T follicular helper cell (primary cell): ENCODE measurements around the gene STYK1.
"Not testable (repeated sequence)": the region's sequence is repeated elsewhere in the genome, so short reads cannot be mapped to it uniquely, and the experiment has no call there.

Experiments
- DNase-seq: peaks from one replicate; pipeline ENCODE4 v3.0.0-alpha.2; 2020; ENCODE audit warnings: low read depth

The STYK1 gene

DNA sequence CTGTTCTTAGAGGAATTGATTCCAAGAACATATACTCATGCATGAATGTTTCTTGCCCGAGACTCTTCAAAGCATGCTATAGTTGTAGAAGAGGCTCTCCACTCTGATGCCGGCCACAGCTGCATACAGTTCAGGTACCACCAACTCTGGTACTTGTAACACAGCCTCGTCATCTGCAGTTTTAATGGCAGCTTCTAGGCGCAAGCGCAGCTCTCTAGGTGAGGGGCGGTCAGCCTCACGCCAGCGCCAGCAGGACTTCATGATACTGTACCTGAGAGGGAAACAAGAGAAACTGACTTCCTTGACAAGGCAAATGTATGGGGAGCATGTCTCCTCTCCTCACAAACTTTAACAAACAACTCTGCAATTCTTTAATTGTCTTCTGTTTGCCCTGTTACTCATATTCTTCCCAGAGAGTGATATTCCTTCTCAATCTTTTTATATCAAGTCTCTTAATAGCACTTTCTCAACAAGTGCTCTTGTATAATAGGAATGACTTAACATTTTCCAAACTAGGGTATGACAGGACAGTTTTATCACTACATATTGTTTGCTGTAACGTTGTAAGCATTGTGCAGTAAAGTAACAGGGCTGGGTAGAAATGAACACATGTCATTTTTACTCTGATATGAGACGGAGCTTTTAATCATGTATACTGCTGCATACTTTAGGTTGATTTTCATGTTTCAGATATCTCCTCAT is 53.6 kb downstream of the STYK1 start:
- no peak for DNase-seq

DNA sequence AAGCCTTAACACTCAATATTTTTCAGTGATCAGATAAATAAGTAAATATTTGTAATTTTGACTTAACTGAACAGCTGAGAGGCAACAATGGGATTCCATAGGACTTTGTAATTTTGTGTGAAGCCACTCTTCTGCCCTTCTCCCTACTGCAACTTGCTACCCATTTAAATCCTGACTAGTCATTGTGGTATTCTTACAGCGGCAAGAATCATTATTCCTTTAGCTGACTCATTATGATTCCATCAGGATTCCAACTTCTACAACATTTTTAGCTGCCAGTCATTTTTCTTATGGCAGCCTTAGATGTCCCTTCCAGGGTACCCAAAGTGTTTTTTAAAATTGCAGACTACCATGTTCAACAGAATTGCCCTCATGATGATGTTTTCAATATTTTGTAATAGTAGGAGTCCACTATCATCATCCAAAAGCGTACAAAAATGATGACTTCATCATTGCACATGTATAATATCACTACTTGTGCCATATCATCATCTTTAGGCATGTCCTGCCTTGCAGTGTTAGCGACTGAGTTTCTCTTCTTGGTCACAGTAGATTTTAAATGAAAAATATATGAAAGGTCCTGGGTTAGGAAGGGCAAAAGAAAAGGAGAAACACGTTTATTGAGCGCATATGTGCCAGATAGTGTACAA is 55.4 kb downstream of the STYK1 start:
- no peak for DNase-seq

DNA sequence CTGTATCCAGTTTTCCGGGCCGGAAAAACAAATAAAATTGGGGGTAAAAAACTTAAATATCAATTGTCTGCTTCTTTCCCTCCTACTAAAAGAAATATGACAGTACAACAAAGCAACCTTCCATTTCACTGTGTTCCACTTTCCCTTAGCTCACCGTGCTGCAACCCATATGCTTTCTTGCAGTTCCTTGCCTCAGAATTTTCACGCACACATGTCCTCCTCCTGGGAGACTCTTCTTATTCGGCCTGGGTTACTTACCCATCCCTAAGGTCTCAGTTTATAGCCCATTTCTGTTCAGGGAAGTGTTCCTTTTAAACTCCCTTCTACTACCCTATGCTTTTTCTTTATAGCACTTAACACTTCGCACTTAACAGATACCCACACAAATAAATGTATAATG is 56.0 kb downstream of the STYK1 start:
- DNase-seq = no peak

DNA sequence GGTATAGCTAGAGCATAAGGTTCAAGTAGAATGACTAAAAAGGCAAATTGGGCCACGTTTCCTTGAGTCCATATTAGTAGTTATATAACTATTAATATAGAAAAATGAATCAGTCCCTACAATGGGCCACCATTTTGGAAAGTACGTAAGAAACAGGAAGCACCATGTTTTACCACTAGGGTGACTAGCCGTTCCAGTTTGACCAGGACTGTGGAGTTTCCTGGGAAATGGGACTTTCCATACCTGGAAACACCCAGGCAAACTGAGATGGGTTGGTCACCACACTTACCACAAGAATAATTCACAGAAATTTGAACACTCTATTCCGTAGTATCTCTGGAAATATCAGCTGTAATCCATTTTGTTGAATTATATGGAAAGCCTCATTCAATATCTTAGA is 58.3 kb downstream of the STYK1 start:
- DNase-seq = no peak

DNA sequence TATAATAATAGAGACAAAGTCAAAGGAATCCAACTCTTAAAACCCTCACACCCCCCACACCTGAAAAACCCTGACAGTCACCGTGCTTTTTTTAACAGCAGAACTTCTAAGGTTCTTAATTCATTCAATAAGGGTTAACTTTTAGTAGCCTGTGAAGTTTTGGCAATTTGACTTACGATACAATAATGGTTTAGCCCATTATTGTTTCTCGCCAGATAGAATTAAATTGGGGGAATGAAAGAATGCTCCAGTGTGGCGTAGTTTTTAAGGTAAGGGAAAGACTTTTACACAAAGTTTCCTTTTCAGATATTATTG is 59.8 kb downstream of the STYK1 start:
- DNase-seq = no peak

DNA sequence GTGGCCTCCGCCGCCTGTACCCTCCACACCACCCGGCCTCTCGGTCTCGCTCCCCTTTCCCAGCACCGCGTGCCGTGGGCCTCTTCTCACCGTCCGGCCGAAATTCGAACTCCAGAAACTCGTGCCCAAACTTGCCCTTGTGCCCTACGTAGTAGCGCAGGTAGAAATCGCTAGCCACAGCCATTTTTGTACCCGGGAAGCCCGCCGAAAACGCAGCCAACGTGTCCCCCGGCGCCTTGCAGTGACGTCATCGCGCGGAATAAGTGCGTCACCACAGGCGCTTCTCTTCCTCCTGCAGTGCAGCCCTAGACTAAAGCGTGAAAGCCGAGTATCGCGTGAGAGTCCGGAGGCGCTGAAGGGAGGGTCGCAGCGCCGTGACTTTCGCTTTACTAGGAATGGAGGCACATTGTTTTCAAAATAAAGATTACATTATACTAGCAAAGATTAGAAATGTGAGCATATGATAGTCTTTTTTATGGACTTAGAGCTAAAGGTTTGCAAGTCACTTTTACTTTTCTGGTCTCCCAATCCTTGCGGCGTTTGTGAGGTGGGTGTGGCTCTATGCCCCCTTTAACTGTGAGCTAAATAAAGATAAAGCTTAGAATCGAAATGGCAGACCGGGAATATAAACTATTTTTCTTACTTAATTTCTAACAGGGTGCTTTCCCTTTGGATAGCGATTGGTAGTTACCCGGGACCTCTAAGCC is 60.4 kb downstream of the STYK1 start, which contains the start of gene MAGOHB:
Gene MAGOHB, minus strand, starts transcription at position 261 of the 707 bp plus-strand sequence. Its CDS starts 77 bp downstream, at position 184.
- DNase-seq = peak; percentile 98

DNA sequence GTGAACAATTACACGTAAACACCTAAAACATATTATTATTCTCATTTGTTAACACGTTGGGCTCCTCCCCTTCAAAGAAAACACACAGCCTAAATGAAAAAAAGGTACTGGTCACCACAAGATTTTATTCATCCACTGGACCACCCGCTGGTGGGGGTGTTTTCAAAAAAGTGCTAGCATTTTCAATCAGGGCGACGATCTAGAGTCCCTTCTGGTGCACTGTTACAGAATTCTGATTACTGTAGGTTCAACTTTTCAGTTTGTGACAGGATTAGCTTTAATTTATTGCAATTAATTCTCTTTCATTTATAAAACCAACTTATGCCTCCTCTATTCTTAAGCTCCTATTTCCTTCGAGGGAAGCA is 60.9 kb downstream of the STYK1 start:
- DNase-seq = no peak

DNA sequence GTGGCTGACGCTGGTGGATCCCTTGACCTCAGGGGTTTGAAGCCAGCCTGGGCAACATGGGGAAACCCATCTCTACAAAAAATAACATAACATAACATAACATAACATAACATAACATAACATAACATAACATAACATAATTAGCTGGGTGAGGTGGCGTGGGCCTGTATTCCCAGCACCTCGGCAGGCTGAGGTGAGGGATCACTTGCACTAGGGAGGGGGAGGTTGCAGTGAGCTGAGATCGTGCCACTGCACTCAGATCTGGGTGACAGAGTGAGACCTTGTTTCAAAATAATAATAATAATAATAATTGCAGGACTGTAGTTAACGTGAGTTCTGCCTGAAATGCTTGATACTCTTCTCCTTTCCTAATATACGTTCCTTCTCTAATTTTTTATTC is 61.7 kb downstream of the STYK1 start:
- no peak for DNase-seq

DNA sequence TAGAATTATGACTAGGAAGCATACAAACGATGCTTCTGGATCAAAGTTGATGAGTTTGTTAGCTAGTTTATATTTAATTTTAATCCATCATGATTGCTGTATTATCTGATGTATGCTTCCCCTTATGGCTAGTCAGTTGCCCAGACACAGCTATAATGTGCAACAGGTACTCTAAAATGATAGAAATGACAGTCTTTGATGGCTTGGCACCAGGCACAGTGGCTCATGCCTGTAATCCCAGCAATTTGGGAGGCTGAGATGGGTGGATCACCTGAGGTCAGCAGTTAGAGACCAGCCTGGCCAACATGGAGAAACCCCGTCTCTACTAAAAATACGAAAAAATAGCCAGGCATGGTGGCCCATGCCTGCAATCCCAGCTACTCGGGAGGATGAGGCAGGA is 62.6 kb downstream of the STYK1 start:
- DNase-seq = not testable (repeated sequence)

DNA sequence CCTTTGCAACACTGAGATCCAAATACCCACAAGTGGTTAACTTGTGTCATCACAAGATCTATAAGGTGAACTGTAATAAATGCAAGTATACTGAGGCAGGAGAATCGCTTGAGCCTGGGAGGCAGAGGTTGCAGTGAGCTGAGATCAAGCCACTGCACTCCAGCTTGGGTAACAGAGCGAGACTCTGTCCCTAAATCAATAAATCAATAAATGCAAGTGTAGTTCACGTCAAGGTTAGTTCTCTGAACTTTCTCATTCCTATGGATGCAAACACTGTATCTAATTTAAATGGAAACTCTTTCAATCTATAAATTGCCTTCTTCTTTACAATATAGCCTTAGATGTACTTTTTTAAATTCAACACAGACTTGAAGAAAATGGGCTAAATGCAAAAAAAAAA is 63.7 kb downstream of the STYK1 start:
- DNase-seq = no peak

DNA sequence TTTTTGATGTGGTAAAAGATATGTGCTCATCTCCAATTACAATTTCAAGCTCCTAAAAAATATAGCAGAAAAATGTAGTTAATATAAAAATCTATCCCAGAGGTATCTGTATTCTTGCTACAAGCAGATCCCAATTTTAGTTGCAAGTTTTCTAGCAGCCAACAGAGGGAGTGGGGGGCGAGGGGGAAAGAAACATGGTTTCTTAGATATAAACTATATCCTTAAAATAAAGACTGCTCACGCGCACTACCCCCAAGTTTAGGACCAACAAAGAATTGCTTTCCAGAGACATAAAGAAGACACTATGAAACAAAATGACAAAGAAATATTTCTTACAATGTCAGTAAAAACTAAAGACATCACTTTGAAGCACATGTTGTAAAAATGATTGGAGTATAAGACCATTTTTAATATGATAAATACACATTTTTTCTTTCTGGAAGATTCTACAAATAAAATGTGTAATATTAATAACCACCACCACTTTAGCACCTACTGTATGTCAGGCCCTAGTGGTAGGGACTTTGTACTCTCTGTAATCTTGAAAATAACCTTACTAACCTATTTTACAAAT is 65.9 kb downstream of the STYK1 start:
- no peak for DNase-seq

DNA sequence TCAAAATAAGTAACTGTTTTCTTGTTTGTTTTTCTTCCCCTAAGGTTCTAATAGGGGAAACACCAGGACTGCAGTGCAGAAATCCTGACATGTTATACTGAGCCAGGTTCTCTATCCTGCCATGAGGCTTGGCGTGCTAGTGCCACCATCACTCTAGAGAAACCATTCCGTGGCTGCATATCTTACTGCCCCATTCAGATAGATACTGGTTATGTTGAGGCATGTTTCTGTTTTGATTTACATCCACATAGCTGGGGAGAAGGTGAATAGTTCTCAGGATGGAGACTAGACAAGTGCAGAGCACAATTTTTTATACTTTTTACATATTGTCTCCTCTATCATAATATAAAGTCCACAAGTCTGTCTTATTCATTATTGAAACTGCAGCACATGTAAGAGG is 72.0 kb downstream of the STYK1 start:
- no peak for DNase-seq

DNA sequence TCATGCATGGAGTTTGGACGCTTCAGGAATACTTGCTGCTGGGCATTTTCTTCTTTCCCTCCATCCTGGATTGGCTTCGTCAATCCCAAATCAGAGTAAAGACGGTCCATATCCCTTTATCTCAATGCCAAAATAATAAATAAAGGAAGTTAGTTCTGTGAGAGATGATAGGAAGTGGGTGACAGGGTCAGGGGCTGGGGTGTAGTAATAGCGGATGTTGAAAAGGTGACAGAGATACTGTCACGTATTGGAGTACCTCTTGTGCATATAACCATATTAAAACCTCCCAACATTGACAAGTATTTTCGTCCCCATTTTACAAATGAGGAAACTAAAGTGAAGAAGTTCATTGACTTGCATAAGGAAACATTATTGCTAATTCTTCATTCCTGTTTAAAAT is 72.9 kb downstream of the STYK1 start:
- no peak for DNase-seq

DNA sequence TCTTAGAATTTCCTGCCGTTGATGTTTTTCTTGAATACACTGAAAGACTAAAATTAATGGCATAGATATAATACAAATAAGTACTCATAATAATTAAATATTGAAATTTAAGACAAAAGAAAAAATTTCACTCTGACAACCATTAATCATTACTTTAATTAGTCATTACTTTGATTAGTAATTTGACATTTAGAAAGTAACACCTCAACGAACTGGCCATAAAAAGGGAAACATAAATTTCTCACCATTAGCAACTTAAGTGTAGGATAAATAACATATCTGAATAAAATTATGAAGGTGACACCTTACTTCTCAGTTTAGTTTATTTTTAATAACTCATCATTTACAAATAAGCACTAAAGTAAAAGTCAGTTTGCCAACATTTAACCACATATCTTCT is 78.0 kb downstream of the STYK1 start:
- DNase-seq = no peak

DNA sequence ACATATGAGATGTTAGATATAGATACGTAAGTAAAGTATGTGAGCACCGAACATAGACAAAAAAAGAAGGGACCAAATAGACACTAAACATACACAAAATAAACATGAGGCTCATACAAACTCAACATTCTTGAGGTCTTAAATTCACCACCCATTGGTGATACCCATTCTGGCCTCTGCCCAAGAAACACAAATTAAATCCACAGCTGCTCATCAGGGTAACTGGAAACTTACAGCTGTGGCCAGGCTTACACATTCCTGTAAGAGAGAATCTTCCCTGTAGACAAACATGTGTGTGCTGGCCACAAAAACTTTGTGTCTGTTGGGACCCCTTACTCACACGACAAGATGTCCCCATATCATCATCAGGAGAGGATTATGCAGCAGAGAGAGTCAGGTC is 82.9 kb downstream of the STYK1 start:
- DNase-seq = no peak

DNA sequence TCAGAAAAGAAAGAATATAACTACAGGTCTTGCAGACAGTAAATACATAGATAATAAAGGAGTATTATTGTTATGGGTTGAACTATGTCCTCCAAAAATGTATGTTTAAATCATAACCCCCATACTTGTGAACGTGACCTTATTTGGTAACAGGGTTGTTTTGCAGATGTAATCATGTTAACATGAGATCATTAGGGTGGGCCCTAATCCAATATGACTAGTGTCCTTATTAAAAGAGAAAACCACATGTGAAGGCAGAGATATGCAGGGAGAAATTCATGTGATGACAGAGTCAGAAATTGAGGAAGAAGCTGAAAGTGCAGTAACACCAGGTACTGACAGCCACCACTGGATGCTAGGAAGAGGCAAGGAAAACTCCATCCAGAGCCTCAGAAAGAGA is 89.4 kb downstream of the STYK1 start:
- DNase-seq = no peak

DNA sequence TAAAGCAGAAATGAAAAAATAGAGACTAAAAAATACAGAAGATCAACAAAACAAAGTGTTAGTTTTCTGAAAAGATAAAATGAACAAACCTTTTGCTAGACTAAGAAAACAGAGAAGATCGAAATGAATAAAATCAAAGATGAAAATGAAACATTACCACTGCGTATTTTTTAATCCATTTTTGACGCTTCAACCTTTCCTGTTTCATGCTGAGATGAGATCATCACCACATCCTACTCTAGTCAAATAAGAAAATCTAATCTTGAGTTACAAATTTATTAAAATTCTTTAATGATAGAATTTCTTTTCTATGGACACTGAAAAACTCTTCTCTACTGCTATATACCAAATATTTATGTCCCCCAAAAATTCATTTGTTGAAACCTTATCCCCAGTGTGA is 91.1 kb downstream of the STYK1 start:
- DNase-seq = no peak

DNA sequence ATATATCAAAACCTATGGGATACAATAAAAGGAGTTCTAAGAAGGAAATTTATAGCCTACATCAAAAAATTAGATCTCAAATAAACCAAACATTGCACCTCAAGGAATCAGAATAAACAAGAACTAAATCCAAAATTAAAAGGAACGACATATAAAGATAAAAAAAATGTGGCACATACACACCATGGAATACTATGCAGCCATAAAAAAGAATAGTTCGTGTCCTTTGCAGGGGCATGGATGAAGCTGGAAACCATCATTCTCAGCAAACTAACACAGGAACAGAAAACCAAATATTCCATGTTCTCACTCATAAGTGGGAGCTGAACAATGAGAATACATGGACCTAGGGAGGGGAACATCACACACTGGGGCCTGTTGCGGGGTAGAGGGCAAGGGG is 91.7 kb downstream of the STYK1 start:
- not testable (repeated sequence) for DNase-seq

DNA sequence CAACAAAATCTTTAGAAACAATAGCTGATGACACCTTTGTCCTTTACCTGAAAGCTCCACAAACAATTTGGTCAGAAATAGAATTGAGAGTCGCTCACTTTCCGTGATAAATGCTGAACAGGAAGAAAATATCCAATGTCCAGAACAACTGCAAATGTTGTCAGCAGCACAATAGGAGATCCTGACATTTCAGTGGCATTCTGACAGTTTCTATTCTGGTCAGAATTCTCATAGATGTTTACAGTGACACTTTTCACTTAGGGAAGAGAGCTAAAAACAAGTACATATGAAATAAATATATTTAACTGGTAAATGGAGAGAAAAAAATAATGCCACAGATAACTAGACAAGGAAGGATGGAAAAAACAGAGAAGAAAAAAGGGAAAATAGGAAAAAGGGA is 99.5 kb downstream of the STYK1 start:
- no peak for DNase-seq

DNA sequence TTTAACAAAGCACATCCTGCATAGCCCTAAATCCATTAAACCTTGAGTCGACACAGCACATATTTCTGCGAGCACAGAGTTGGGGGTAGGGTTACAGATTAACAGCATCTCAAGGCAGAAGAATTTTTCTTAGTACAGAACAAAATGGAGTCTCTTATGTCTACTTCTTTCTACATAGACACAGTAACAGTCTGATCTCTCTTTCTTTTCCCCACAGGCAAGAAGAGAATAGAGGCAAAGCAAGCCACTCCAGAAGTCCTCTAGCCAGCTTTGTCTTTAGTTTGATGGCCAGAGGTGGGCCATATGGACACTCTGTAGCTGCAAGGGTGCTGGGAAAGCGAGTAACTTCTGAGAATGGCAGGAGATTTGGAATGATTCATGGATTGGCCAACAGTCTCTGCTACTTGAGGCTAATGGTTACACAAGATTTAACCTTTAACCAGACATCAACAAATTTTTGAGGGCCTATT is 101.8 kb downstream of the STYK1 start:
- not testable (repeated sequence) for DNase-seq

DNA sequence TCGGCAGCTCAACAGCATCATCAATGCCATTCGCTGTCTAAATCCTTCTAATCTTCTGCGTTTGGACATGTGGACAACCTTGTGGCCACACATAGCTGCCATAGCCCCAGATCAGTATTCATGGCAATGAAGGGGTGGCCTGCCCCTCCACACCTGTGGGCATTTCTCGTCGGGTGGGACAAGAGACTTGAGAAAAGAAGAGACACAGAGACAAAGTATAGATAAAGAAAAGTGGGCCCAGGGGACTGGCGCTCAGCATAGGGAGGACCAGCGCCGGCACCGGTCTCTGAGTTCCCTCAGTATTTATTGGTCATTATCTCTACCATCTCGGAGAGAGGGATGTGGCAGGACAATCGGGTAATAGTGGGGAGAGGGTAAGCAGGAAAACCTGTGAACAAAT is 102.7 kb downstream of the STYK1 start:
- no peak for DNase-seq
